Large intestine (tissue), 3 donors: ENCODE results near the gene OMP. TPM values are rescaled to one million over a fixed set of nuclear protein-coding genes. Genes with fewer than 3 reads are reported as not detected.

Source experiments
- DNase-seq, 2 donors: peaks; one replicate each; pipeline versions ENCODE4 v3.0.0 to v3.0.0-alpha.2; 2013
- H3K27ac ChIP-seq: one replicate; pipeline ENCODE4 v1.5.1; 2013; ENCODE audit warnings: low read length
- H3K27me3 ChIP-seq: 2 replicates; pipeline ENCODE4 v1.6.1; 2013; ENCODE audit warnings: low read length; ENCODE audit not compliant: control insufficient read depth, insufficient read depth
- H3K36me3 ChIP-seq: 2 replicates; pipeline ENCODE4 v1.6.1; 2013; ENCODE audit warnings: low read length; ENCODE audit not compliant: control insufficient read depth, insufficient read depth
- H3K4me1 ChIP-seq: one replicate; pipeline ENCODE4 v1.6.1; 2013; ENCODE audit warnings: low read length; ENCODE audit not compliant: control insufficient read depth, insufficient read depth
- H3K4me3 ChIP-seq: one replicate; pipeline ENCODE4 v1.5.1; 2013; ENCODE audit warnings: low read length
- H3K9me3 ChIP-seq: one replicate; pipeline ENCODE4 v1.6.1; 2013; ENCODE audit warnings: mild to moderate bottlenecking, low read depth, low read length, moderate library complexity; ENCODE audit not compliant: control insufficient read depth
- WGBS: methylation state at CpG from one replicate; pipeline ENCODE4 v1.1.5; 2013; ENCODE audit warnings: low lambda C conversion rate; ENCODE audit not compliant: insufficient coverage; 5-methylcytosine and 5-hydroxymethylcytosine counted together
- polyA plus RNA-seq: library from polyadenylated mRNA; unstranded; fragments of 120-200 nt; gene quantifications from one replicate; pipeline ENCODE4 v1.2.1, GENCODE V29; 2013

Gene OMP
- polyA plus RNA-seq, 1 donor: 1.1 TPM

- H3K9me3 ChIP-seq: no peaks in the 10 kb centered on the region
- no peaks in the 10 kb centered on the region for H3K27me3 ChIP-seq
- no CpG with 5 or more reads among the region's 11 CpGs for WGBS
- no peak for DNase-seq
- peaks cover 4% of the 10 kb centered on the region for H3K36me3 ChIP-seq
- H3K4me1 ChIP-seq: peaks cover 30% of the 10 kb centered on the region
- H3K27ac ChIP-seq: peak overlapping the region; percentile 81
- H3K4me3 ChIP-seq: peak overlapping the region; percentile 61
Observed at GRCh38 chr11:77129842-77130756, 27.5 kb downstream of the OMP start.

GRCh38 chr11:77130763-77131513, 28.3 kb downstream of the OMP start:
- Histone ChIP-seq H3K27me3 (no peaks in the 10 kb centered on the region), H3K4me1 (peaks cover 33% of the 10 kb centered on the region), H3K27ac (peak overlapping the region; percentile 36), H3K36me3 (peaks cover 2% of the 10 kb centered on the region), H3K4me3 (peak overlapping the region; percentile 17), H3K9me3 (no peaks in the 10 kb centered on the region)
- WGBS: no CpG with 5 or more reads among the region's 9 CpGs
- peak; percentile 51 to 73 for DNase-seq

- peaks cover 2% of the 10 kb centered on the region for H3K36me3 ChIP-seq
- no peaks in the 10 kb centered on the region for H3K27me3 ChIP-seq
- WGBS: no CpG with 5 or more reads among the region's 6 CpGs
- no peak for DNase-seq
- H3K4me3 ChIP-seq: no peak overlapping the region
- H3K9me3 ChIP-seq: no peaks in the 10 kb centered on the region
- peaks cover 39% of the 10 kb centered on the region for H3K4me1 ChIP-seq
- peak overlapping the region; percentile 36 for H3K27ac ChIP-seq
Observed at GRCh38 chr11:77131560-77131959, 28.9 kb downstream of the OMP start.

GRCh38 chr11:77135069-77135468, 32.4 kb downstream of the OMP start:
- no peak overlapping the region for H3K4me3 ChIP-seq
- H3K27me3 ChIP-seq: no peaks in the 10 kb centered on the region
- H3K27ac ChIP-seq: no peak overlapping the region
- H3K9me3 ChIP-seq: no peaks in the 10 kb centered on the region
- H3K4me1 ChIP-seq: peaks cover 55% of the 10 kb centered on the region
- H3K36me3 ChIP-seq: peaks cover 11% of the 10 kb centered on the region
- no peak for DNase-seq
- WGBS: 40% methylated on average over 1 of the region's 2 CpGs

DNA sequence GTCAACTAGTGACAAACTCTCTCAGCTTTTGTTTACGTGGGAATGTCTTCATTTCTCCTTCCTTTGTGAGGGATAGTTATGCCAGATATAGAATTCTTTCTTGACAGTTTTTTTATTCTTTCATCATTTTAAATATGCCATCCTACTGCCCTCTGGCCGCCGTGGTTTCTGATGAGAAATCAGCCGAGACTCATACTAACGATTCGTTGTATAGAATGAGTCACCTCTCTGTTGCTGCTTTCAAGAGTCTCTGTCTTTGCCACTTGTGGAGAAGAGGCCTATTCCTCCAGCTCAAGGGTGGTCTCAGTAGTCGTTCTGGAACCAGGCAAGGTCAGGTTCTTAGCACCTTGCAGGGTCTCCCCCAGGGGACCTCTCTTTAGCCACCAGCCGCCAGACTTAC, 33.4 kb downstream of the OMP start:
- H3K36me3 ChIP-seq: peaks cover 11% of the 10 kb centered on the region

DNA sequence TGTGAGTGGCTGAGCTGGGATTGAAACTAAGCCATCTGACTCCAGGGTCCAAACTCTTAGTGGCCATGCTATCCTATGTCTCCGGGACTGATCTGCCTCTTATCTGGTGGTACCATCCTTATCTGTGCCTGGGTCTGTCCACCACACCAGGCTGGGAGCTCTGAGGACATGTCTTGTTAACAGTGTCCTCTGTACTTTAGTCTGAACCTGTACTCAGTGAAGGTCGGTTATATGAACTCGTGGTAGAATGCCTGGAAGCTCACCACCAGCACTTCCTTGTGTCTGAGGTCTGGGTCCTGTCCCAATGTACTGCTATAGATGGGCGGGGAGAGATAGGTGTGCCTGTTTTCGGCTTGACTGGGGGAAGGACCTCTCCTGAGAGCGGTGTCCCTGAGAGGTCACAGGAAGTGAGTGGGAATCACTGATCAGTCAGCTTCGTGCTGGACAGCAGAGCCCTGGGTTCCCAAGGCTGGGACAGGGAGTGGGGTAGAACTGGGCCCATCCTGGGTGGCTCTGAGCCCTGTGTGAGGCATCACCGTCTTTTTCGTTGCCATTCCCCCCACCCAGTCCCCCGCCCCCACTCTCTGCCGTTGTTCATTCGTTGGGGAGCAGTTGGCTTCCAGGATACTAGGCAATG, 34.3 kb downstream of the OMP start:
- no CpG with 5 or more reads among the region's 12 CpGs for WGBS
- H3K27me3 ChIP-seq: no peaks in the 10 kb centered on the region
- no peak overlapping the region for H3K4me3 ChIP-seq
- DNase-seq: peak; percentile 82 to 89
- no peaks in the 10 kb centered on the region for H3K9me3 ChIP-seq
- peaks cover 15% of the 10 kb centered on the region for H3K36me3 ChIP-seq
- H3K27ac ChIP-seq: peak overlapping the region; percentile 77
- peaks cover 52% of the 10 kb centered on the region for H3K4me1 ChIP-seq

More for the DNA sequence above, 33.4 kb downstream of the OMP start:
- DNase-seq: no peak
- Histone ChIP-seq H3K27ac (peak overlapping the region; percentile 77), H3K4me3 (no peak overlapping the region), H3K27me3 (no peaks in the 10 kb centered on the region), H3K4me1 (peaks cover 54% of the 10 kb centered on the region), H3K9me3 (no peaks in the 10 kb centered on the region)
- WGBS: 100% methylated on average over 1 of the region's 8 CpGs

- H3K36me3 ChIP-seq: peaks cover 17% of the 10 kb centered on the region
- WGBS: 100% methylated on average over 1 of the region's 11 CpGs
- no peak overlapping the region for H3K4me3 ChIP-seq
- peaks cover 49% of the 10 kb centered on the region for H3K4me1 ChIP-seq
- no peaks in the 10 kb centered on the region for H3K27me3 ChIP-seq
- H3K27ac ChIP-seq: peak overlapping the region; percentile 77
- DNase-seq: no peak
- no peaks in the 10 kb centered on the region for H3K9me3 ChIP-seq
Observed at GRCh38 chr11:77137421-77137820, 34.8 kb downstream of the OMP start.

DNA sequence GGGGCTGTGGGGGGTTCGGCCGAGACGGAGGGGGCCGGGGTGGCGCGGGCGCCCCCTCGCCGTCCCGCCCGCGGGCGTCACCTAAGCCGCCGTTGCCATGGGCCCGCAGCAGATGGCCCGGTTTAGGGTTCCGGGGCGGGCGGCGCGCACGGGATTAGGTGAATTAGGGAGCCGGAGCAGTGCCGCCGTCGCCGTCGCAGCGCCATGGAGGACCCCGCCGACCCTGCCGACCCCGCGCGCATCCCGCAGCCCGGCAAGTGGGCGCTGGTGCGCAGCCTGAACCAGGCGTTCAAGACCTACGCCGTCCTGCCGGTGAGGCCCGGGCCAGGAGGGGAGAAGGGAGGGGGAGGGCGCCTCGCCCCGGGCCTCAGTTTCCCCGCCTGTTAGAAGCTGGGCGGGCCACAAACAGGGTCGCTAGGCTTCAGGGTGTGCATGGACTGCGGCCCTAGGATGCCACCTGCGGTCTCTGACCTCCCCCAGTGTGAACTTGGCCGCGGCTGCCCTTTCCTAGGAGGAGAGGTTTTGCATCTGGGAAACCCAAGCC, 35.5 kb downstream of the OMP start:
- no peak for DNase-seq
- Histone ChIP-seq H3K27ac (no peak overlapping the region), H3K9me3 (no peaks in the 10 kb centered on the region), H3K27me3 (no peaks in the 10 kb centered on the region), H3K4me1 (peaks cover 54% of the 10 kb centered on the region), H3K4me3 (no peak overlapping the region), H3K36me3 (peaks cover 15% of the 10 kb centered on the region)
- no CpG with 5 or more reads among the region's 55 CpGs for WGBS

DNA sequence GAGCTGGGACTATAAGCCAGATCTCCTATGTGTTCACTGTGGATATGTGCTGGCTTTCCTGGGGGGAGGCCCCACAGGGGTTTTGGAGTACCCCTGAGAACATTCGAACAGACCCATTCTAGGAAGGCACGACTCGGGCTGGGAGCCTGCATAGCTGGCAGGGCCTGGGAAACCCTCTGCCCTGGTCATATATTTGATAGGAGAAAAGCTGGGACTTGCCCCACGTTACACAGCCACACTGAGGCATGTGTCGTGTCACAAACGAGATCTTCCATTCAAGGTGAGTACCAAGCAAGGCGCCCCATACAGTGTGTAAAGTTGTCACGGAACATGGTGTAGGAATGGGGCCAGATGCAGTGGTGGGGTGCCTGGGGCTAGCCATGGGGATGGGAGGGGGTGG, 36.6 kb downstream of the OMP start:
- peaks cover 17% of the 10 kb centered on the region for H3K36me3 ChIP-seq

More for the DNA sequence above, 36.6 kb downstream of the OMP start:
- no peak overlapping the region for H3K4me3 ChIP-seq
- no peaks in the 10 kb centered on the region for H3K27me3 ChIP-seq
- H3K9me3 ChIP-seq: no peaks in the 10 kb centered on the region
- H3K4me1 ChIP-seq: peaks cover 64% of the 10 kb centered on the region
- WGBS: no CpG with 5 or more reads among the region's 8 CpGs
- H3K27ac ChIP-seq: no peak overlapping the region
- DNase-seq: no peak
